PC-3 (cell line): Measurements from ENCODE around the gene ZDHHC5. TPM values are rescaled to one million over a fixed set of nuclear protein-coding genes. Genes with fewer than 3 reads are reported as not detected.

Experiments
- ATAC-seq: fragments of 200-7000 bp; cut with Tn5 transposase; 2 replicates; pipeline ENCODE4 v1.9.1; 2020; ENCODE audit warnings: mild to moderate bottlenecking, moderate library complexity
- BruUV-seq: library from RNA; stranded (reverse); fragments of 400-500 nt; replicated peaks from 2 replicates; lab custom pipeline; 2021; lab: Mats Ljungman, UMichigan
- CTCF ChIA-PET: fragments of 300-600 bp; sonication (Branson Sonifier 250); formaldehyde crosslinking; loops from one replicate; lab custom pipeline; 2022; ENCODE audit warnings: antibody characterized with exemption; lab: Charles Lee
- POLR2A ChIA-PET: fragments of 300-600 bp; sonication (Branson Sonifier 250); formaldehyde crosslinking; loops from one replicate; lab custom pipeline; 2022; ENCODE audit warnings: antibody characterized with exemption; ENCODE audit not compliant: unreplicated experiment; lab: Charles Lee
- DNase-seq: peaks from one replicate; pipeline ENCODE4 v3.0.0-alpha.2; 2015
- H2AFZ ChIP-seq: fragments of 300-600 bp; sonication (generic); 2 replicates; pipeline ENCODE4 v1.6.0; 2016; ENCODE audit warnings: antibody characterized with exemption, low read length
- H3F3A ChIP-seq: fragments of 300-600 bp; sonication (generic); one replicate; pipeline ENCODE4 v1.6.0; 2017; ENCODE audit warnings: antibody characterized with exemption, low read length, control low read depth, mild to moderate bottlenecking; ENCODE audit not compliant: unreplicated experiment
- H3K27ac ChIP-seq: fragments of 300-600 bp; sonication (generic); 2 replicates; pipeline ENCODE4 v1.5.1; 2016; ENCODE audit warnings: mild to moderate bottlenecking, low read length
- H3K27me3 ChIP-seq: fragments of 300-600 bp; sonication (generic); 2 replicates; pipeline ENCODE4 v1.6.1; 2016; ENCODE audit warnings: low read length, mixed read lengths
- H3K36me3 ChIP-seq: fragments of 300-600 bp; sonication (generic); 2 replicates; pipeline ENCODE4 v1.6.1; 2016; ENCODE audit warnings: low read depth, mixed run types, low read length, mixed read lengths
- H3K4me1 ChIP-seq: fragments of 300-600 bp; sonication (generic); 2 replicates; pipeline ENCODE4 v1.5.1; 2016; ENCODE audit warnings: low read length; ENCODE audit not compliant: insufficient read depth
- H3K4me2 ChIP-seq: fragments of 300-600 bp; sonication (generic); 2 replicates; pipeline ENCODE4 v1.6.0; 2016; ENCODE audit warnings: low read length
- H3K4me3 ChIP-seq: fragments of 300-600 bp; sonication (generic); 2 replicates; pipeline ENCODE4 v1.5.1; 2016; ENCODE audit warnings: mild to moderate bottlenecking, low read length, mixed read lengths
- H3K79me2 ChIP-seq: fragments of 300-600 bp; sonication (generic); 2 replicates; pipeline ENCODE4 v1.6.1; 2017; ENCODE audit warnings: low read length, mixed read lengths
- H3K9ac ChIP-seq: fragments of 300-600 bp; sonication (generic); 2 replicates; pipeline ENCODE4 v1.6.0; 2016; ENCODE audit warnings: mild to moderate bottlenecking, low read length
- H3K9me2 ChIP-seq: fragments of 300-600 bp; sonication (generic); replicated peaks from 2 replicates; pipeline ENCODE4 v1.6.1; 2016; ENCODE audit warnings: mixed run types, low read length, mixed read lengths
- H3K9me3 ChIP-seq: fragments of 300-600 bp; sonication (generic); 2 replicates; pipeline ENCODE4 v1.6.1; 2016; ENCODE audit warnings: low read length, mixed read lengths
- H4K20me1 ChIP-seq: fragments of 300-600 bp; sonication (generic); 2 replicates; pipeline ENCODE4 v1.6.1; 2016; ENCODE audit warnings: low read length, mixed read lengths
- EZH2 ChIP-seq: fragments of 300-600 bp; sonication (generic); IDR thresholded peaks from one replicate; pipeline ENCODE4 v1.6.1; 2017; ENCODE audit warnings: antibody characterized with exemption, mild to moderate bottlenecking, low read length; ENCODE audit not compliant: unreplicated experiment
- EZH2phosphoT487 ChIP-seq: fragments of 300-600 bp; sonication (generic); IDR thresholded peaks from 2 replicates; pipeline ENCODE4 v1.6.1; 2018; ENCODE audit warnings: mild to moderate bottlenecking, antibody characterized with exemption, low read length, borderline replicate concordance
- intact Hi-C: fragments of 100-400 bp; cut with micrococcal nuclease; formaldehyde crosslinking; loops from 2 replicates; pipeline ENCODE4 v1.9.0; 2023
- total RNA-seq: library from RNA; depleted of rRNA; stranded (reverse); fragments of >200 nt; gene quantifications from 2 replicates; pipeline ENCODE4 v1.2.3, GENCODE V29; 2014
- TF ChIP-seq, protein P1 (sequence below): fragments of 300-600 bp; sonication (generic); conservative IDR thresholded peaks from 2 replicates; pipeline ENCODE4 v1.5.1; 2017; ENCODE audit warnings: antibody characterized with exemption, low read depth, mild to moderate bottlenecking, low read length

The ZDHHC5 gene
- total RNA-seq, 1 experiment from 2014 or later, result 86.7 TPM

DNA sequence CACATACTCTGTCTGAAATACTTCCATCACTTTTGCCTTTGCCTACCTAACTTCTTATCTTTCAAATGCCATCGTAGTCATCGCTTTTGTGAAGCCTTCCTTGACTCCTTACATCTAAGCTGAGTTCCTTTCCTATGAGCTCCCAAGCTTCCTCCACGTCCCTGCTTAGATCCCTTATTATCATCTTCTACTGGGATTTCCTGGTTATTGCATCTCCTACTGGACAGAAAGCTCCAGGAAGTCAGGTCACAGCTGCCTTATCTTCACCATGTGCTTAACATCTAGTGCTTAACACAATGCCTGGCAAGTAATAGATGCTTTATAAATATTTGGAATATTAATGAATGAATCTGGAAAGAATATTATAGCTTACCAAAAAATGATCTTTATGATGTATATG lies 24.1 kb upstream of the ZDHHC5 start:
- intact Hi-C loops, result loop anchor here (1.0 to 2.0 kb wide), 2 partner anchors 113 to 187 kb away; no protein-coding TSS in a partner anchor
- ATAC-seq (no peak), DNase-seq (no peak)
- Histone ChIP-seq H3K4me1 (peaks cover 18% of the 10 kb centered on the region), H3F3A (no peaks in the 10 kb centered on the region), H3K9me2 (no peaks in the 10 kb centered on the region), H3K79me2 (peaks cover 21% of the 10 kb centered on the region), H3K27me3 (peaks cover 24% of the 10 kb centered on the region), H3K4me3 (no peak overlapping the region), H3K9me3 (no peaks in the 10 kb centered on the region), H3K27ac (no peak overlapping the region), H2AFZ (no peak overlapping the region), H3K4me2 (no peak overlapping the region), H3K36me3 (no peaks in the 10 kb centered on the region), H3K9ac (no peak overlapping the region), H4K20me1 (no peaks in the 10 kb centered on the region)
- ChIA-PET CTCF (interaction anchor here (1.2 to 1.6 kb wide), 2 partner anchors 76 to 113 kb away, joined by 4 to 23 read pairs; partner anchors contain the start of gene UBE2L6), POLR2A (interaction anchor here (0.7 kb wide), 1 partner anchor 319 kb away, joined by 3 read pairs; the partner anchor contains the start of gene TNKS1BP1)
- TF ChIP-seq, protein P1, sequence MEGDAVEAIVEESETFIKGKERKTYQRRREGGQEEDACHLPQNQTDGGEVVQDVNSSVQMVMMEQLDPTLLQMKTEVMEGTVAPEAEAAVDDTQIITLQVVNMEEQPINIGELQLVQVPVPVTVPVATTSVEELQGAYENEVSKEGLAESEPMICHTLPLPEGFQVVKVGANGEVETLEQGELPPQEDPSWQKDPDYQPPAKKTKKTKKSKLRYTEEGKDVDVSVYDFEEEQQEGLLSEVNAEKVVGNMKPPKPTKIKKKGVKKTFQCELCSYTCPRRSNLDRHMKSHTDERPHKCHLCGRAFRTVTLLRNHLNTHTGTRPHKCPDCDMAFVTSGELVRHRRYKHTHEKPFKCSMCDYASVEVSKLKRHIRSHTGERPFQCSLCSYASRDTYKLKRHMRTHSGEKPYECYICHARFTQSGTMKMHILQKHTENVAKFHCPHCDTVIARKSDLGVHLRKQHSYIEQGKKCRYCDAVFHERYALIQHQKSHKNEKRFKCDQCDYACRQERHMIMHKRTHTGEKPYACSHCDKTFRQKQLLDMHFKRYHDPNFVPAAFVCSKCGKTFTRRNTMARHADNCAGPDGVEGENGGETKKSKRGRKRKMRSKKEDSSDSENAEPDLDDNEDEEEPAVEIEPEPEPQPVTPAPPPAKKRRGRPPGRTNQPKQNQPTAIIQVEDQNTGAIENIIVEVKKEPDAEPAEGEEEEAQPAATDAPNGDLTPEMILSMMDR, result peak; percentile 30; the same call in 1 of the 2 replicates
- TF ChIP-seq EZH2phosphoT487 (no peak), EZH2 (no peak)
- BruUV-seq, result no TSS peak

DNA sequence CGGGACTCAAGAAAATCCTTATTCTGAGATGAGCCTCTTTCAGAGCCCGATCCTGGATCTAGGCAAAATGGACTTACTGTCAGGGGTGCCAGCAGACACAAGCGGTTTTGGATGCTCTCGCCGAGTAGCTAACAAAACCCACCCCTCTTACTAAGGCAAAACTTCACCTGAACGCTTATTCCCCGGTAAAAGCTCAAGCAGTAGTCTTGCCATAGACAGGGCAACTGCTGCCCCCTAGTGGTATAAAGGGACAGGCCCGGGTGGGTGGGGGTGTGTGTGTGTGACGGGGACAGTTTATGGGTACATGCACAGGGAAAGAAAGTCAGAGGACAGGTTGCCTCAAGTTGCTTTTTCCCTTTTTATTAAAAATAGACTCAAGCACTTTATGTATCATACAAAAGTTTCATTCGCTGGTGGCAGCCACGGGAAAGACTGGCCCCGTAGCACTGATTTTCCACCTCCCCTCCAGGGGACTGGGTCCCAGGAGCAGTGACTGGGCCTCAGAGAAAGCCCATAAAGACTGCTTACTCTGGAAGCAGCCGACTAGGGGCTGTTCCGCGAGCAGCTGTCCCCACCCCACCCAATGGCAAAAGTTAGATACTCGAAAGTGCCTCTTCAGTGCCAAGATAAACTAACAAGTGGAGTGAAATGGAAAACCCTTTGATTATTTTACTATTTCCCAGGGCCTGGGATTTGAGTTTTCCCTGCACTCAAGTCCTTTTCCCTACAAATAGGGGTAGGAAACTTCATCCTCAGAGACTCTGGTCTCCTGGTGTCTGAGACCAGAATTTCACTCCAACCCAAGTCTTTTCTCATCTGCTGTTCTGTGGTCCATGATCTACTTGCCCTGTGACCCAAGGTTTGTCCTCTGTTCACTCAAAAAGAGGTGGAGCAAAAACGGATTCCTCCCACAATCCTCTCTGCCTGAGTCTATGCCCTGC lies 22.9 kb upstream of the ZDHHC5 start:
- no peak overlapping the region for H3K4me3 ChIP-seq
- no peaks in the 10 kb centered on the region for H3K36me3 ChIP-seq
- H3K79me2 ChIP-seq, result peaks cover 9% of the 10 kb centered on the region
- H3K9ac ChIP-seq, result no peak overlapping the region
- ATAC-seq (peak; percentile 65), DNase-seq (peak; percentile 88)
- BruUV-seq, result no TSS peak
- CTCF ChIA-PET, result interaction anchor here (0.5 to 1.6 kb wide), 7 partner anchors 77 to 337 kb away, joined by 3 to 23 read pairs (median 4); partner anchors contain the start of genes SLC43A1 and UBE2L6
- POLR2A ChIA-PET, result interaction anchor here (0.6 kb wide), 1 partner anchor 158 kb away, joined by 10 read pairs; no protein-coding TSS in a partner anchor
- no peaks in the 10 kb centered on the region for H3K9me2 ChIP-seq
- no peaks in the 10 kb centered on the region for H4K20me1 ChIP-seq
- TF ChIP-seq, protein P1, result peak; percentile 96
- no peak for TF ChIP-seq EZH2
- peaks cover 29% of the 10 kb centered on the region for H3K27me3 ChIP-seq
- H3K4me2 ChIP-seq, result no peak overlapping the region
- H3F3A ChIP-seq, result no peaks in the 10 kb centered on the region
- peaks cover 15% of the 10 kb centered on the region for H3K4me1 ChIP-seq
- no peak overlapping the region for H3K27ac ChIP-seq
- intact Hi-C loops, result loop anchor here (1.0 to 2.0 kb wide), 2 partner anchors 114 to 188 kb away; no protein-coding TSS in a partner anchor
- no peak overlapping the region for H2AFZ ChIP-seq
- H3K9me3 ChIP-seq, result no peaks in the 10 kb centered on the region
